IPS-20b (cell line): ENCODE results near the gene PTPRN2.

Experiments
- H3K27ac ChIP-seq: one replicate; pipeline ENCODE4 v1.5.1; 2013; ENCODE audit warnings: low read length
- H3K27me3 ChIP-seq: 2 replicates; pipeline ENCODE4 v1.6.1; 2013; ENCODE audit warnings: mild to moderate bottlenecking, low read length, inconsistent platforms; ENCODE audit not compliant: insufficient read depth
- H3K36me3 ChIP-seq: 2 replicates; pipeline ENCODE4 v1.6.1; 2013; ENCODE audit warnings: low read depth, mild to moderate bottlenecking, inconsistent platforms, low read length, moderate library complexity; ENCODE audit not compliant: insufficient read depth
- H3K4me1 ChIP-seq: 2 replicates; pipeline ENCODE4 v1.6.1; 2013; ENCODE audit warnings: mild to moderate bottlenecking, control low read depth, inconsistent platforms, low read length, moderate library complexity; ENCODE audit not compliant: insufficient read depth
- H3K4me3 ChIP-seq: 2 replicates; pipeline ENCODE4 v1.5.1; 2013; ENCODE audit warnings: mild to moderate bottlenecking, low read length, inconsistent platforms
- H3K9ac ChIP-seq: 2 replicates; pipeline ENCODE4 v1.6.1; 2013; ENCODE audit warnings: low read depth, mild to moderate bottlenecking, inconsistent platforms, low read length, moderate library complexity
- H3K9me3 ChIP-seq: 2 replicates; pipeline ENCODE4 v1.6.1; 2013; ENCODE audit warnings: mild to moderate bottlenecking, low read depth, low read length, inconsistent platforms; ENCODE audit not compliant: insufficient read depth

Gene PTPRN2

GRCh38 chr7:157516911-157517781 lies 1070.5 kb downstream of the PTPRN2 start:
- H3K9ac ChIP-seq, result no peak overlapping the region
- H3K9me3 ChIP-seq, result peaks cover 40% of the 10 kb centered on the region
- H3K4me3 ChIP-seq, result no peak overlapping the region
- no peak overlapping the region for H3K27ac ChIP-seq
- no peaks in the 10 kb centered on the region for H3K36me3 ChIP-seq
- no peaks in the 10 kb centered on the region for H3K4me1 ChIP-seq
- no peaks in the 10 kb centered on the region for H3K27me3 ChIP-seq

DNA sequence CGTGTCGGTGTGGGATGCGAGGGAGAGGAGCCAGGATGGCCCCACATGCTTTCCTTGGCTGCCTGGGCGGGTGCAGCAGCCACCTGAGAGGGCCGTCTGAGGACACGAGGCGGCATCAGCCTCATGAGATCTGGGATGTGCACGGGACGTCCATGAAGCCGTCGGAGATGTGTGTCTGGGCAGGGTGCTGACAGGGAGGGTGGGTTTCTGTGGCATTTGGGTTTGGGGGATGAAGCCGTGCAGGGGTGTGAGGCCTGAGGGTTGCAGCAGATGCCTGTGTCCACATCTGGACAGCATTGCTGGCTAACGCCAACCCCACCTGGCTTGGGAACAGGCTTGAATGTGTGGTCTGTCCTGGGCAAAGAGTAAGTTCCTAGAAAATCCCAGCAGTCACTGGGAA lies 1071.3 kb downstream of the PTPRN2 start:
- Histone ChIP-seq H3K27me3 (no peaks in the 10 kb centered on the region), H3K4me1 (no peaks in the 10 kb centered on the region), H3K36me3 (no peaks in the 10 kb centered on the region), H3K4me3 (no peak overlapping the region), H3K9ac (no peak overlapping the region), H3K9me3 (peaks cover 34% of the 10 kb centered on the region), H3K27ac (no peak overlapping the region)

- Histone ChIP-seq H3K4me3 (no peak overlapping the region), H3K27me3 (no peaks in the 10 kb centered on the region), H3K36me3 (no peaks in the 10 kb centered on the region), H3K9me3 (peaks cover 34% of the 10 kb centered on the region), H3K4me1 (no peaks in the 10 kb centered on the region), H3K27ac (no peak overlapping the region), H3K9ac (no peak overlapping the region)
Measured at GRCh38 chr7:157515342-157516041, 1072.1 kb downstream of the PTPRN2 start.

DNA sequence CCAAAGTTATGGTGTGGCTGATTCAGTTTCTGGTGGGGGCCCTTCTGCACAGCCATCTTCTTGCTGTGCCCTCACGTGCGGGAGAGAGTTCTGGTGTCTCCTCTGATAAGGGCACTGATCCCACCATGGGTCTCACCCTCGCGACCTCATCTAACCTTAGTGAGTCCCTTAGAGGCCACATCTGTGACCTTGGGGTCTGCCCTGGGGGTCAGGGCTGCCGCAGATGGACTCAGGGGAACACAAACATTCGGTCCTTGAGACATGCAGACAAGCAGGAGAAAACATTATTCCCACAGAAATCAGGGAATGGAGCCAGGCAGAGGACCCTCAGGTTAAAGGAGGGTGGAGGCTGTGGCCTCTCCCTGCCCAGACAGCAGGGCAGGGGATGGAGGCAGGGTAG lies 1072.9 kb downstream of the PTPRN2 start:
- Histone ChIP-seq H3K9ac (no peak overlapping the region), H3K4me1 (no peaks in the 10 kb centered on the region), H3K36me3 (no peaks in the 10 kb centered on the region), H3K27ac (no peak overlapping the region), H3K9me3 (peaks cover 34% of the 10 kb centered on the region), H3K27me3 (no peaks in the 10 kb centered on the region), H3K4me3 (no peak overlapping the region)

DNA sequence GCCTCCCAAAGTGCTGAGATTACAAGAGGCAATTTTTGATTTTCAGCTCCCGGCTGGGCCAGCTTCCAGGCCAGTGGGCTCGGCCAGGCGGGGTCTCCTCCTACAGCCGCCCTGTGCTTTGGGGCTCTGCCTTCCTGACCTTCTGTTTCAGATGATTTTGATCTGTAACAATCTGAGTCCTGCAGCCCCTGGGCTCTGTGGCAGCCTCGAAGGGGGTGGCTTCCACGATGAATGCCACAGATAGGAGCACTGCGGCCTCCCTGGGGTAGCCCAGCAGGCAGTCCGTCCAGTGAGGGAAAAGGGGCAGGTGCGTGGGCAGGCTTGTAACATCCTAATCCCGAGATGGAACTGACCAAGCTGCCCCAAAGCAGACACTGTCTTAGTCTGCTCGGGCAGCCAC lies 1073.3 kb downstream of the PTPRN2 start:
- Histone ChIP-seq H3K4me1 (no peaks in the 10 kb centered on the region), H3K4me3 (no peak overlapping the region), H3K9me3 (peaks cover 29% of the 10 kb centered on the region), H3K27ac (no peak overlapping the region), H3K36me3 (no peaks in the 10 kb centered on the region), H3K27me3 (no peaks in the 10 kb centered on the region; the same call in 1 of the 2 replicates), H3K9ac (no peak overlapping the region)

DNA sequence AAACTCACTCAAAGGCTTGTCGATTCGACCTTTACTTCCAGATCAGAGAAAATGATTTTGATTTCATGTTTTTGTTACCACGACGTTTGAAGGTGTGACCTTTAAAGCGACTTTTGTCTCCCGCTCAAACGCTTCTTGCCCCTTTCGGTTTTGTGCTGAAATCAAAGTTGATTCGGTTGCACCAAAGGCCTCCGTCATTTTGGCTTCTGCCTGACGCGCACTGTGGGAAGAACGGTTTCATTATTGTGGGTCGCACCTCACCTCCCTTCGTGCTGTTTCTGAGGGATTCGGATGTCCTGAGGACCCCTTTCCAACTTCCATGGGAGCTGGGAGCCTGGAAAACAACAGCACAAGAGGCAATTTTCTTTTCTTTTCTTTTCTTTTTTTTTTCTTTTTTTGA lies 1073.9 kb downstream of the PTPRN2 start:
- Histone ChIP-seq H3K36me3 (no peaks in the 10 kb centered on the region), H3K9ac (no peak overlapping the region)

GRCh38 chr7:157513162-157513621 lies 1074.4 kb downstream of the PTPRN2 start:
- Histone ChIP-seq H3K9me3 (peaks cover 24% of the 10 kb centered on the region), H3K27ac (no peak overlapping the region), H3K36me3 (no peaks in the 10 kb centered on the region), H3K9ac (no peak overlapping the region), H3K4me3 (no peak overlapping the region), H3K4me1 (no peaks in the 10 kb centered on the region), H3K27me3 (no peaks in the 10 kb centered on the region; the same call in 1 of the 2 replicates)

More for the DNA sequence above, 1073.9 kb downstream of the PTPRN2 start:
- H3K27me3 ChIP-seq, result no peaks in the 10 kb centered on the region; the same call in 1 of the 2 replicates
- H3K27ac ChIP-seq, result no peak overlapping the region
- H3K4me3 ChIP-seq, result no peak overlapping the region
- peaks cover 26% of the 10 kb centered on the region for H3K9me3 ChIP-seq
- no peaks in the 10 kb centered on the region for H3K4me1 ChIP-seq

- H3K36me3 ChIP-seq, result no peaks in the 10 kb centered on the region
Measured at GRCh38 chr7:157509226-157509625, 1078.4 kb downstream of the PTPRN2 start.

GRCh38 chr7:157508477-157508881 lies 1079.1 kb downstream of the PTPRN2 start:
- no peak overlapping the region for H3K4me3 ChIP-seq
- peaks cover 44% of the 10 kb centered on the region for H3K9me3 ChIP-seq
- no peaks in the 10 kb centered on the region for H3K4me1 ChIP-seq
- no peak overlapping the region for H3K27ac ChIP-seq
- H3K27me3 ChIP-seq, result no peaks in the 10 kb centered on the region; the same call in 1 of the 2 replicates
- H3K9ac ChIP-seq, result no peak overlapping the region
- no peaks in the 10 kb centered on the region for H3K36me3 ChIP-seq

More at GRCh38 chr7:157509226-157509625, 1078.4 kb downstream of the PTPRN2 start:
- Histone ChIP-seq H3K9ac (no peak overlapping the region), H3K4me1 (no peaks in the 10 kb centered on the region), H3K27me3 (no peaks in the 10 kb centered on the region; the same call in 1 of the 2 replicates), H3K27ac (no peak overlapping the region), H3K4me3 (no peak overlapping the region), H3K9me3 (peaks cover 39% of the 10 kb centered on the region)

DNA sequence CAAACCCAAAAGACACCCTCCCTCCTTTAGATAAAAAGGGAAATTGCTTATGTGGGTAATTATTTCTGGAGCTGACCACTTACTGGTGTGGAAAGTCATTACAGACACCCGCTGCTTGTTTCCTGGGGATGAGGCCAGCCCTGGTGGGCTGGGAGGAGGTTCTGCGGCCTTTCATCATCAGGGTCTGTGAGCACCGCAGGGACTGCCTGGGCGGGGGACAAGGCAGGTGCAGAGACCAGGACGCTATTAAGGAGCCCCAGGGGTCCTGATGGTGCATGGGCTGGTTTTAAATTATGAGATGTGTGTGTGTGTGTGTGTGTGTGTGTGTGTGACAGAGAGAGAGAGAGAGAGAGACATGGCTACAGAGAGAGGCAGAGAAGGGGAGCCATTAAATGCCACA lies 1079.6 kb downstream of the PTPRN2 start:
- Histone ChIP-seq H3K27me3 (no peaks in the 10 kb centered on the region; the same call in 1 of the 2 replicates), H3K9ac (no peak overlapping the region), H3K4me1 (no peaks in the 10 kb centered on the region), H3K36me3 (no peaks in the 10 kb centered on the region), H3K4me3 (no peak overlapping the region), H3K27ac (no peak overlapping the region), H3K9me3 (peaks cover 49% of the 10 kb centered on the region)

DNA sequence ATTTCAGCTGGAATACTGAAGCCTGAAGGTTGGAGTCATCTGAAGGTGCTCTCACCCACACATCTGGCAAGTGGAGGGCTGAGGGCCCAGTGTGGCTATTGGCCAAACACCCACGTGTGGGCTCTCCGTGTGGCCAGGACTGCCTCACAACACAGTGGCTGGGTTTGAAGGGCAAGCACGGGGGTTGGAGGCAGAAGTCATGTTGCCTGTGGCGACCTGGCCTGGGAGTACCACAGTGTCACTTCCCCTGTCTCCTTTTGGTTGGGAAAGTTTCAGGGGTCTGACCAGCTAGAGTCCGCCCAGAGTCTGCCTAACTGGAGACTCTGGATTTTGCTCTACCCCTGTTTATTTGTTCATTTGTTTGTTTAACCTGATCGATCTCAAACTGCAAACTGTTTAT lies 1081.4 kb downstream of the PTPRN2 start:
- H3K9me3 ChIP-seq, result peaks cover 67% of the 10 kb centered on the region
- no peak overlapping the region for H3K9ac ChIP-seq
- H3K27me3 ChIP-seq, result peaks cover 4% of the 10 kb centered on the region
- no peak overlapping the region for H3K27ac ChIP-seq
- H3K36me3 ChIP-seq, result no peaks in the 10 kb centered on the region
- no peaks in the 10 kb centered on the region for H3K4me1 ChIP-seq
- H3K4me3 ChIP-seq, result no peak overlapping the region
